WI38 (cell line): ENCODE measurements around the gene COPS6.
"Not testable (repeated sequence)": the region's sequence is repeated elsewhere in the genome, so short reads cannot be mapped to it uniquely, and the experiment has no call there.

Experiments
- H3K4me3 ChIP-seq: 2 replicates; pipeline ENCODE4 v1.5.1; 2011; ENCODE audit warnings: low read depth, mild to moderate bottlenecking, control low read depth, low read length
- TF ChIP-seq, protein P1 (sequence below): IDR thresholded peaks from 2 replicates; pipeline ENCODE4 v1.5.1; 2012; ENCODE audit warnings: low read depth, mild to moderate bottlenecking, control low read depth, low read length

The COPS6 gene

DNA sequence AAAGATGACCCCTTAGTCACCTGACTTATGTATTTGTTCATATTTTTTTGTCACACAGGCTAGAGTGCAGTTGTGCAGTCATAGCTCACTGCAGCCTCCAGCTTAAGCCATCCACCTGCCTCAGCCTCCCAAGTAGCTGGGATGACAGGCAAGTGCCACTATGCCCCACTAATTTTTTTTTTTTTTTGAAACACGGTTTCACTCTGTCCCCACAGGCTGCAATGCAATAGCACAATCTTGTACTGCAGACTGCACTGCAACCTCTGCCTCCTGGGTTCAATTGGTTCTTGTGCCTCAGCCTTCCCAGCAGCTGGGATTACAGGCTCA is 39.8 kb downstream of the COPS6 start:
- no peak overlapping the region for H3K4me3 ChIP-seq
- TF ChIP-seq, protein P1, sequence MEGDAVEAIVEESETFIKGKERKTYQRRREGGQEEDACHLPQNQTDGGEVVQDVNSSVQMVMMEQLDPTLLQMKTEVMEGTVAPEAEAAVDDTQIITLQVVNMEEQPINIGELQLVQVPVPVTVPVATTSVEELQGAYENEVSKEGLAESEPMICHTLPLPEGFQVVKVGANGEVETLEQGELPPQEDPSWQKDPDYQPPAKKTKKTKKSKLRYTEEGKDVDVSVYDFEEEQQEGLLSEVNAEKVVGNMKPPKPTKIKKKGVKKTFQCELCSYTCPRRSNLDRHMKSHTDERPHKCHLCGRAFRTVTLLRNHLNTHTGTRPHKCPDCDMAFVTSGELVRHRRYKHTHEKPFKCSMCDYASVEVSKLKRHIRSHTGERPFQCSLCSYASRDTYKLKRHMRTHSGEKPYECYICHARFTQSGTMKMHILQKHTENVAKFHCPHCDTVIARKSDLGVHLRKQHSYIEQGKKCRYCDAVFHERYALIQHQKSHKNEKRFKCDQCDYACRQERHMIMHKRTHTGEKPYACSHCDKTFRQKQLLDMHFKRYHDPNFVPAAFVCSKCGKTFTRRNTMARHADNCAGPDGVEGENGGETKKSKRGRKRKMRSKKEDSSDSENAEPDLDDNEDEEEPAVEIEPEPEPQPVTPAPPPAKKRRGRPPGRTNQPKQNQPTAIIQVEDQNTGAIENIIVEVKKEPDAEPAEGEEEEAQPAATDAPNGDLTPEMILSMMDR = no peak

DNA sequence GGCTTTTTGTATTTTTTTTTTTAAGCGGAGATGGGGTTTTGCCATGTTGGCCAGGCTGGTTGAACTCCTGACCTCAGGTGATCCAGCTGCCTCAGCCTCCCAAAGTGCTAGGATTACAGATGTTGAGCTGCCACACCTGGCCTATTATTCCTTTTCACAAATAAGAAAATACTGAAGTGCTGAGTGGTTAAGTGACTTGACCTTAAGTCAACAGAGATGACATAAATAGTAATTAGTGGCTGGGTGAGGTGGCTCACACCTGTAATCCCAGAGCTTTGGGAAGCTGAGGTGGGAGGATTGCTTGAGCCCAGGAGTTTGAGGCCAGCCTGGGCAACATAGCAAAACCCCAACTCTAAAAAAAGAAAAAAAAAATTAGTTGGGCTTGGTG is 41.4 kb downstream of the COPS6 start:
- not testable (repeated sequence) for H3K4me3 ChIP-seq

DNA sequence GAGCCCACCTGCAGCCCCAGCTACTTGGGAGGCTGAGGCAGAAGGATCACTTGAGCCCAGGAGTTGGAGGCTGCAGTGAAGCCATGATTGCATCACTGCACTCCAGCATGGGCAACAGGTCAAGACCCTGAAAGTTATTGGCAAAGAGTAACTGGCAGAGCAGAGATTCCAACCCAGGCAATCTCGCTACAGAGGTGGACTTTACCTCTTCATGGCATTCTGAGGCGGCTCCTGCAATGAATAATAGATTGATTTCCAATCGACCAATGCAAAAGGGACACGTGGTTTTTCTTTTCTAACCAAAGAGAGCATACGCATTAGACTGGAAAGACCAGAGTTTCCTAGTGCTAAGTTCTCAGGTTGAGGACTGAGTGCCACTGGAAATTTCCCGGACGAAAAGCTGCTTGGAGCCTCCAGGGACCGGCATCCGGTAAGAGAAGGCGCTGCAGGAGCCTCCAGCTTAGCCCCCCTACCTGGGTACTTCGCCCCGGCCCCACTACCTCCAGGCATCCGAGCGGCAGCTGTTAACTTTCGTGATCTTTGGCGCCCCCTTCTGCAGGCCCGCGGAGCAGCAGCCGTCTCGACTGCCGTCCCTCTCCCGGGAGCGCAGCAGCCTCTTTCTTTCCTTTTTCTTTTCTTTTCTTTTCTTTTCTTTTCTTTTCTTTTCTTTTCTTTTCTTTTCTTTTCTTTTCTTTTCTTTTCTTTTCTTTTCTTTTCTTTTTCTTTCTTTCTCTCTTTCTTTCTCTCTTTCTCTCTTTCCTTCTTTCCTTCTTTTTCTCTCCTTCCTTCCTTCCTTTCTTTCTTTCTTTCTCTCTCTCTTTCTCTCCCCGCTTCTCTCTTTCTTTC is 42.1 kb downstream of the COPS6 start:
- TF ChIP-seq, protein P1 = peak; percentile 61; the same call in 1 of the 2 replicates
- H3K4me3 ChIP-seq = no peak overlapping the region

DNA sequence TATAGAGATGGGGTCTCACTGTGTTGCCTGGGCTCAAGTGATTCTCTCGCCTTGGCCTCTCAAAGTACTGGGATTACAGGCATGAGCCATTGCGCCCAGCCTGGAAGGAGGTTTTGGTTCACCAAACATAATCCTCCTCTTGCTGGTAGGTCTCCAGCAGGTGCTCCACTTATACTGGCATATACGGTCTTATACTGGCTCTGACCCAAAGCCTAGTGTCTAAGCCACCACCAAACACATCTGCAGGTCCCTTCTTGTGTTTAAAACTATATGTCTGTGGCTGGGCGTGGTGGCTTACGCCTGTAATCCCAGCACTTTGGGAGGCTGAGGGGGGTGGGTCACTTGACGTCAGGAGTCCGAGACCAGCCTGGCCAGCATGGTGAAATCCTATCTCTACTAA is 43.4 kb downstream of the COPS6 start:
- TF ChIP-seq, protein P1 = no peak
- H3K4me3 ChIP-seq = no peak overlapping the region

DNA sequence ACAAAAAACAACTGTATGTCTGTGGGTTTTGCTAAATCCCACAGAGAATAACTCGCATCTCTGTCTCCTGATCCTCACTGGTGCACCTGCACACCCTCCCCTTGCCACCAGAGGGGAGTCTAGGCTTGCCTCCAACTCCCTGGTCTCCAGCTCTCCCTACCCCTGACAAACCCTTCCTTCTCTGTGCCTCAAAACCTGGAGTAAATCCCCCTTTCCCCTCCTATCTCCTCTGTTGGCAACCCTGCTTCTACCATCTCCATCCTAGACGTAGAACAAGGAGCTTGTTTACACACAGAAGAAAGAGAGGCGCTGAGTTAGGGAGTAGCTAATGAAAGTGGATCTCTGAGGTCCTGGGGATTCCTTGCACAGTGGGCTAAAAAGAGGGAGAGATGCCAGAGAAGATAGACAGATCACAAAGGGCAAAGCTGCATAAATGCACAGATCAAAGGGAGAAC is 44.0 kb downstream of the COPS6 start:
- H3K4me3 ChIP-seq = no peak overlapping the region
- TF ChIP-seq, protein P1 = peak; percentile 91

DNA sequence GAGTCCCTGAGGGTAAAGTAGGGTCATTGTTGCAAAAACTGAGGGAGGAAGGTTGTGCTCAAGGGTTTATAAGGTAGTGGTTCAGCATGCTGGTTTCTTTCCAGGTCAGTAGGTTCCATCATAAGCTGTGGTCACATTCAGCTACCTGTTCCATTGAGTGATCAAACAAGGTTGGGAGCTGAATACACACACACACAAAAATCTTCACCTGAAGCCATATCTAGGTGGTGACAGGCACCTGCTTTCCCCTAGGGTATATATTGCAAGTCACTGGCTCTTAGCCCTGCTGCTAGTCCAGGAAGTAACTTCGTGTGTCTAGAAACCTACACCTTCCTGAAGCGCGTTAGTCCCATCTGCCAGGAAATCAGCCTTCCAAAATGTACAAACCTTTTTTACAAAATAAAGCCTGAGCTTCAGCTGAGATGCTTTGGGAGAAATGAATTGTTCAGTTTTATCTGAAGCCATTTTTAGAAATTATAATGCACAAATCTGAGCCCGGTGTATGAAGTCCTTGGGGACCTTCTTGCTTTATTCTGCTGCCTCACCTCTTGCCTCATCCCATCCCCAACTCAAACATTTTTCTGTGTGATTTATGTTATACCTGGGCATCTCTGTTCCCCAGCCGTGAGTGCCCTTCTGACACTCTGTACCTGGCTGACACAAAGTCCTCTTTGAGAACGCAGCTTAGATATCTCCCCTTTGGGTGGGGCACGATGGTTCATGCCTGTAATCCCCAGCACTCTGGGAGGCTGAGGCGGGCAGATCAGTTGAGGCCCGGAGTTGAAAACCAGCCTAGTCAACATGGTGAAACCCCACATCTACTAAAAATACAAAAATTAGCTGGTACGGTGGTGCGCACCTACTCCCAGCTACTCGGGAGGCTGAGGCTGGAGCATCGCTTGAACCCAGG is 49.3 kb downstream of the COPS6 start:
- TF ChIP-seq, protein P1 = no peak
- no peak overlapping the region for H3K4me3 ChIP-seq

DNA sequence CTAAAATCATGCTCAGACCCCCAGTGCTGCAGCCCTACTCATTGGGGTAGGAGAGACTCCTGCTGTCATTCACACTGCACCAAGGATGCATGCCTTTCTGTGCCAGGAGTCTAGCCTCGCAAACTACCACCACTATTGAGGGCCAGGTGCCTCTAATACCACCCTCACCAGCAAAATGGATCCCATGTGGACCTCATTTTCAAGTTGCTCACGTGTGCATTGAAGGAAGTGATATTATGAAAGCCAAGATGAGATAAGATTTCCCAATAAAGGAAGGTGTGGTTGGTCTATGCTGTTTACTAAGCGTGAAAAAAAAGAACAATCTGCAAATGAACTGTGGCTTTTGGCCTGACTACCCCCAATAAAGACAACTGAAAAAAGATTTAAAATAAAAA is 52.8 kb downstream of the COPS6 start:
- H3K4me3 ChIP-seq = no peak overlapping the region
- TF ChIP-seq, protein P1 = no peak
